Epithelial cell of prostate (primary cell): ENCODE measurements around the gene ARID4B.
A peak's percentile ranks its signal among the peaks of the same experiment; 100 is the strongest.
"Not testable (repeated sequence)": the region's sequence is repeated elsewhere in the genome, so short reads cannot be mapped to it uniquely, and the experiment has no call there.

Experiments
- DNase-seq: peaks from one replicate; pipeline ENCODE4 v3.0.0-alpha.2; 2011; ENCODE audit warnings: low read depth, low spot score
- H3K27ac ChIP-seq: fragments of 450-650 bp; 2 replicates; pipeline ENCODE4 v1.5.1; 2017; ENCODE audit warnings: mild to moderate bottlenecking

ARID4B gene

GRCh38 chr1:235329139-235329902 lies 1.3 kb upstream of the ARID4B start:
- H3K27ac ChIP-seq: peak overlapping the region; percentile 91
- no peak for DNase-seq

GRCh38 chr1:235328271-235329138 lies 526 bp upstream of the ARID4B start, which contains the start of gene GGPS1:
Gene GGPS1 (plus strand): TSS chr1:235328570. CDS start chr1:235335265, 6,695 bp downstream.
- DNase-seq: peak; percentile 98
- H3K27ac ChIP-seq: peak within 1 kb of the TSS; percentile 91

GRCh38 chr1:235326719-235327558 lies 1.0 kb downstream of the ARID4B start:
- no peak for DNase-seq

GRCh38 chr1:235325854-235326253 lies 2.1 kb downstream of the ARID4B start:
- DNase-seq: no peak
- H3K27ac ChIP-seq: peak overlapping the region; percentile 91

More at GRCh38 chr1:235326719-235327558, 1.0 kb downstream of the ARID4B start:
- peak overlapping the region; percentile 91 for H3K27ac ChIP-seq

GRCh38 chr1:235325139-235325538 lies 2.8 kb downstream of the ARID4B start:
- peak overlapping the region; percentile 91 for H3K27ac ChIP-seq
- no peak for DNase-seq

- DNase-seq: no peak
- no peak overlapping the region for H3K27ac ChIP-seq
These were observed 3.7 kb downstream of the ARID4B start for GRCh38 chr1:235324296-235324695.

- DNase-seq: no peak
- no peak overlapping the region for H3K27ac ChIP-seq
These were observed 7.3 kb downstream of the ARID4B start for GRCh38 chr1:235320521-235321179.

GRCh38 chr1:235319255-235319654 lies 8.7 kb downstream of the ARID4B start:
- no peak overlapping the region for H3K27ac ChIP-seq
- DNase-seq: no peak

GRCh38 chr1:235317168-235317567 lies 10.8 kb downstream of the ARID4B start:
- no peak for DNase-seq
- peak overlapping the region; percentile 25 for H3K27ac ChIP-seq

GRCh38 chr1:235315735-235316134 lies 12.2 kb downstream of the ARID4B start:
- no peak overlapping the region for H3K27ac ChIP-seq
- no peak for DNase-seq

GRCh38 chr1:235315173-235315572 lies 12.8 kb downstream of the ARID4B start:
- H3K27ac ChIP-seq: no peak overlapping the region
- DNase-seq: no peak

- H3K27ac ChIP-seq: peak overlapping the region; percentile 45
- no peak for DNase-seq
These were observed 13.9 kb downstream of the ARID4B start for GRCh38 chr1:235313931-235314678.

- peak overlapping the region; percentile 45 for H3K27ac ChIP-seq
- DNase-seq: no peak
These were observed 14.7 kb downstream of the ARID4B start for GRCh38 chr1:235313262-235313661.

GRCh38 chr1:235309206-235309605 lies 18.8 kb downstream of the ARID4B start:
- DNase-seq, H3K27ac ChIP-seq: not testable (repeated sequence)

- H3K27ac ChIP-seq: no peak overlapping the region
- DNase-seq: no peak
These were observed 20.5 kb downstream of the ARID4B start for GRCh38 chr1:235307158-235308124.

GRCh38 chr1:235304549-235305451 lies 23.2 kb downstream of the ARID4B start:
- no peak overlapping the region for H3K27ac ChIP-seq
- DNase-seq: no peak

GRCh38 chr1:235302143-235302542 lies 25.8 kb downstream of the ARID4B start:
- no peak for DNase-seq
- no peak overlapping the region for H3K27ac ChIP-seq
